SK-MEL-5 (cell line): ENCODE results near the gene AKIRIN2. TPM values are rescaled to one million over a fixed set of nuclear protein-coding genes. Genes with fewer than 3 reads are reported as not detected.
A peak's percentile ranks its signal among the peaks of the same experiment; 100 is the strongest.

Experiments
- DNase-seq: peaks from one replicate; pipeline ENCODE4 v3.0.0-alpha.2; 2016; ENCODE audit warnings: low read depth, low spot score
- in situ Hi-C: cut with HindIII; loops from 2 replicates; pipeline ENCODE4 v1.10.0; 2016; ENCODE audit warnings: low sequenced_read_pairs, high pct_unique_total_duplicates, low pct_unique_long_range_greater_than_20kb
- polyA plus RNA-seq, 2 experiments: library from polyadenylated mRNA; depleted of rRNA; stranded (reverse); fragments of >200 nt; gene quantifications; 2 replicates each; pipeline ENCODE4 v1.2.3, GENCODE V29; 2015
- total RNA-seq: library from RNA; depleted of rRNA; stranded (reverse); fragments of >200 nt; shearing (Covaris generic); gene quantifications from 2 replicates; pipeline ENCODE4 v1.2.3, GENCODE V29; 2014; rRNA removed

The AKIRIN2 gene
- 10.7 and 11.3 TPM in 2 replicates for total RNA-seq
- polyA plus RNA-seq (2015; cell fraction: cytosol; rRNA removed) = 44.4 and 44.9 TPM in 2 replicates
- 20.0 and 21.0 TPM in 2 replicates for polyA plus RNA-seq (2015; cell fraction: nucleus; rRNA removed)

DNA sequence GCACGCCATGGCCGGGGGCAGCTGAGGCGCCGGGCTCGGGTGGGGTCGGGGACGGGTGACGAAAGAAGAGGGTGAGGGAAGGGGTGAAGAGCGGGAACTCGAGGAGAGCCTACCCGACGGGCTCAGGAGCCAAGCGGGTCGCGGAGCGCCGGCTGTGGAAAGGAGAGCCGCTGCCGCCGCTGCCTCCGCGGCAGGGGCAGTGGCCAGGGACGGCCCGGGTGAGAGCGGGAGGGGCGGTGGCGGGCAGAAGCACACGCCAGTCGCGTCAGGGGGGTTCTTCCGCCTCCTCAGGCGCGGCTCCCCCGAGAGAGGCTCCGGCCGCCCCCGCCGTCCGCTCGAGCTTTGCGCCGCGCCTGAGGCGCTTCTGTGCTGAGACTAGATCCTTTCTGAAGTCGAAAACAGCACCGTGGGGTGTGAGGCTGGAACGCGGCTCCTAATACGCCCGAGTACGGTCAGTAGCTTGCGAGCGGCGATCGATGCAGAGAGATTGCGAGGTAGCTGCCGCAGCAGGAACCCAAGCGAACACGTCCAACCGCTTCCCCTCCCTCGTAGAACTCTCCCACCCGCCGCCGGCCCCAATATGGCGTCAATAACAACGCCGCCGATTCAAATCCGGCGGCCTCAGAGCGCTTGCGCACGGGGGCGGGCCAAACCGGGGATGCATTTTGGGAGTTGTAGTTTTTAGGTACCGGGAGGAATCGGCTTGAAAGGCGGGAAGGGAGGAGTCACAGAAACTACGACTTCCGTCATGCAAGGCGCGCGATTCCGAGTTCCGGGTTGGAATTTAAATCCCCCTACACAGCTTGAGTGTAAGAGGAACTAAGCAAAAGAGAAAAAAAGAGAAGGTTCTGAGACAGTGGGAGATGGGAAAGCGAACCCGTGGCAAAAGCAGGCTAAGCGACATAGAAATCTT is at the start of gene AKIRIN2:
TSS of gene AKIRIN2 (minus strand) at position 558 of the 913 bp plus-strand sequence. CDS start at position 9, 549 bp downstream.
- peak; percentile 97 for DNase-seq

DNA sequence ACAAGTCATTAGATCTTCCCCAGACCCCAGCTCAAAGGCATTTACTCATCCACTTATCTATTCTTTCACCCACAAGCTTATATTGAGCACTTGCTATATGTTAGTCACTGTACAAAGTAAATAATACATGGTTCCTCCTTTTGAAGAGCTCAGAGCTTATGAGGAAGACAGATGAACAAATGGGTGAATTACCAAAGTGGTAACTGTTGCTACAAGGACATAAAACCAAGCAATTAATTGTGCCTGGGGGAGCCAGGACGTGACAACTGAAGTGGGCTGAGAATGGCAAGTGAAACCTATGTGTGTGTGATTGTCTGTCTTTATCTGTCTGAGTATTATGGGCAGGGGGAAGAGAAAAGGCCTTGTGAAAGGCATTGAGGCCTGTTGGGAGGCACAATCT is 45.6 kb upstream of the AKIRIN2 start:
- DNase-seq = no peak
- in situ Hi-C loops = no loop called here

More for the DNA sequence above, at the start of gene AKIRIN2:
- in situ Hi-C loops = no loop called here

DNA sequence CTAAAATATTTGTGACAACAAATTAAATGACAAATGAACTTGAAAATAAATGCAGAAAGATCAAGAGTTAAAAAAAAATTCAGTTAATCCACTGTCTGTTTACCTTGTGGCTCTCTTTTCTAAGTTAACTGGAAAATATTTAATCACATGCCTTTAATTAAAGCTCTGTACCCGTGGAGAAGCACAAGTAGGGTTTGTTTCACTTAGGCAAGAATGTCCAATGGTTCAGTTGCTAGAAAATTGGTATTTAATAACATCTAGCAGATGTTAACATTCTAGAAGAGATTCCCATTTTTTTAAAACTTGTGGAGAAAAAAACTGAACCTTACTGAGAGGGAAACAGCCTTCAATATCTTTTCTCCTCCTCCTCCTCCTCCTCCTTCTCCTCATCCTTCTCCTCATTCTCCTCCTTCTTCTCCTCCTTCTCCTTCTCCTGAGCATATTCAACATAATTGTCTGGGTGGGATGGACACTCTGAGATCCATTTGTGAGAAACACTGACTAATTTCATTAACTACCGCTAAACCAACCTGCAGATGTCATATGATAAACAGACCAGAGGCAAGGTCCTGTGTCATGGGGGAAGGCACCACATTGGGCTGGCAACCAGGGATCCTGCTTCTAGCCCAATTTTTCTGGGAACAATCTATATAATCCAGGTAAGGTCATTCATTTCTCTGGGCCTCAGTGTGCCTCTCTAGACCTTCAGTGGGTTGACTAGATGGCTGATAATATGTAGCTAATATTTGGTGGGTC is 44.1 kb upstream of the AKIRIN2 start:
- DNase-seq = no peak
- in situ Hi-C loops = no loop called here

DNA sequence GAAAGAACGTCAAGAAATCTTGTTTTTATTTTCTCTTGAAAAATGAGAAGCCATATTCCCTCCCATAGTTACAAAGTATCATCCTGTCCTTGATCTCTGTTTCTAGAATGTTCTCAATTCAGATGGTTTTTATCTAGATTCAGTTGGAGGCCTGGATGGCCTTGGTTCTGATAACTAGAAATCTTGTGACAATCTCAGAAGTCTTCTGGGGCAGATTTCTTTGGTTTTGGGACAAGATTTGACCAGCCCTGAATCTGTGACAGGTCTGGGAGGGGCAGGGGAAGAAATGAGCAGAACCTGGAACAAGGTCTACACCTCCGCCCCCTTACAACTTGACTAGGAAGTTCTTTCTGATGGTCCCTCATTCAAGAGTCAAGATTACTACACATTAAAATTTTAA is 41.4 kb upstream of the AKIRIN2 start:
- no peak for DNase-seq
- in situ Hi-C loops = no loop called here

DNA sequence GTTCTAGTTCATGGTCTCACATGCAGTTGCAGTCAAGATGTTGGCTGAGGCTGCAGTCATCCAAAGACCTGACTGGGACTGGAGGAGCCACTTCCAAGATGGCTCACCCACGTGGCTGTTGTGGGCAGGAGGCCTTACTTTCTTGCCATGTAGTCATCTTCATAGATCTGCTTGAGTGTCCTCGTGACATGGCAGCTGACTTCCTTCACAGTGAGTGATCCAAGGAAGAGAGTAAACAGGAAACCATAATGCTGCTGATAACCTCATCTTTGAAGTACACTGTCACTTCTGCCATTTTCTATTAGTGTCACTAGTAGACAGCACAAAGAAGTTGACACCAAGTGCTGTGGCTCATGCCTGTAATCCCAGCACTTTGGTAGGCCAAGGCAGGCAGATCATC is 40.1 kb upstream of the AKIRIN2 start:
- DNase-seq = peak; percentile 45
- in situ Hi-C loops = no loop called here

DNA sequence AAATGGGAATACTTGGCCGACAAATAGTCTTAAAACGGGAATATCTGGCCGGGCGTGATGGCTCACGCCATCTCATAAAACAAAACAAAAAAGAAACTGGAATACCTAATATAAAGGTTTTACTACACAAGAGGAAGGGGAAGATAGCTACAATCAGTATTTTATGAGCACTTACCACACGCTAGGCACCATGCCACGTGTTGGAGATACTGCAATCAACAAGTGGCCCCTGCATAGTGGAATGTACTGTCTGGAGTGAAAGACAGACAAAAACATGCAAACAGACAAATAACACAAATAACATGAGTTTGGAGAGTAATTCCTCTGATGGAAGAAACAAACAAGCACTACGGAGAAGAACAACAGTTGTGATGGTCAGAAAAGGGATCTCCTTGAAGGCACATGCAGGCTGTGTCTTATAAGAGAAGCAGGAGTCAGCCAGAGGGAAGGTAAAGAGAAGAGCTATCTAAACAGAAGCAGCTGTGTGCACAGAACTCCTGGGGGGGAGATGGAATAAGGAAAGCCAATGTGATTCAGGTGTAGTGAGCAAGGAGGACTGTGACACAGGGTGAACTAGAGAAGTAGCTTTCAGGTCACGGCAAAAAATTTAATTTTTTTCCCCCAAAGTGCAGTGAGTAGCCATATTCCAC is 39.1 kb upstream of the AKIRIN2 start:
- in situ Hi-C loops = no loop called here

DNA sequence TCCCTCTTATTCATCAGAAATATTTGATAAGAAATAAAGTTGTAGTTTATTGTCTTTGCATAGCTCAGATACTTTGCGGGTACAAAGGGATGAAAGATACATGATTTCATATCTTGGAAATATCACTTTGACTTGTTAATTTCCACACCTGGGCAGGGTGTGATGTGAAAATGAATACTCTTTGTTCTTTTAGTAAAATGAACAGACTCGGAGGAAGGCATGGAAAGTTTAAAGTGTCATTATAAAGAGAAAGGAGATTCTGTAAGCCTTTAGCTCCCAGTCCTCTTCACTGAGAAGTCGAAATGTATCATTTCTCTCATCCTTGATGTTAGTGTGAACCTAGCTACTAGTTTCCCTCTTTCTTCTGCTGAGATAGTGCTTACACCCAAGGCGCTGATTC is 36.7 kb upstream of the AKIRIN2 start:
- no peak for DNase-seq
- in situ Hi-C loops = no loop called here

More for the DNA sequence above, 39.1 kb upstream of the AKIRIN2 start:
- no peak for DNase-seq

DNA sequence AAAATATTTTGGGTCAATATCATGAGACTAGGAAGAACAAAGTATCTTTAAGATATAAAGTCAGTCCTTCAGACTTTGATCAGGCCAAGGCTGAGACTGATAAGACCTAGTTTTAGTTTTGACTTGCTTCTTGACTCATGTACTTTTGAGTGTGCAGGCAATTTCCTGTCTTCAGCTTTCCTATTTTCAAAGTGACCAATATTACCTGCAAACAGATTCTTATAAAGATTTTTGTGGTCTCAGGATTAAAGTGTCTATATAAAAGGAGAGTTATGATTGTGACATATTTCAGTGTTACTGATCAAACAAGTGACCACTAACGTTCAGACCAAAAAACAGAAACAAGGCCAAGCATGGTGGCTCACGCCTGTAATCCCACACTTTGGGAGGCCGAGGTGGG is 36.0 kb upstream of the AKIRIN2 start:
- no peak for DNase-seq
- in situ Hi-C loops = no loop called here

DNA sequence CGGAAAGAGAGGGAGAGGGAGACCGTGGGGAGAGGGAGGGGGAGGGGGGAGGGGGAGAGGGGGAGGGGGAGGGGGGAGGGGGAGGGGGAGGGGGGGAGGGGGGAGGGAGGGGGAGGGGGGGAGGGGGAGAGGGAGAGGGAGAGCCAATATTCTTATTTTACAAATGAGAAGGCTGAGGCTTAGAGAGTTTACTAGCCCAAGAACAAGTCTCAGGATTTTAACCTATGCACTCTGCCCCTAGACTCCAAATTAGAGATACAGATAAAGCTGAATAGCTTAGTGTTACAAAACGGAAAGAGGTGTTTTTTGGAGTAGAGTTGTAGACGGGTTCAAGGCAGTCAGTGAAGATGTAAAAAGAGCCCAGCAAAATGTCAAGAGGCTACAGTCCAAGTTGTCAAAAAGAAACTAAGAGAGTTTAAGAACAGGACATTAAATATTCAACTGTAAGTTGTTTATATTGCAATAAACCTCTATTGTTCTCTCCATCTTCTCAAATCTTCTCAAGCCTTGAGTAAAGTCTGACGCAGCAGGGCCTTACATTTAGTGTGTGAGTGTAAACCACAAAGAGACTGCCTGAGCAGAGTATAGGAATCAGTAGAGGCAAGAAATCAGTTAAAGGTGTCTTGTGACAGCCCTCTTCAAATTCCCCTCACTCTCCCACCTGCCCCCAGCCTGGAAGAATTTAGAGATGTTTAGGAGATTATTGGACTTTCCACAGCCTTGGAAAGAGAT is 34.9 kb upstream of the AKIRIN2 start:
- no peak for DNase-seq
- in situ Hi-C loops = no loop called here

DNA sequence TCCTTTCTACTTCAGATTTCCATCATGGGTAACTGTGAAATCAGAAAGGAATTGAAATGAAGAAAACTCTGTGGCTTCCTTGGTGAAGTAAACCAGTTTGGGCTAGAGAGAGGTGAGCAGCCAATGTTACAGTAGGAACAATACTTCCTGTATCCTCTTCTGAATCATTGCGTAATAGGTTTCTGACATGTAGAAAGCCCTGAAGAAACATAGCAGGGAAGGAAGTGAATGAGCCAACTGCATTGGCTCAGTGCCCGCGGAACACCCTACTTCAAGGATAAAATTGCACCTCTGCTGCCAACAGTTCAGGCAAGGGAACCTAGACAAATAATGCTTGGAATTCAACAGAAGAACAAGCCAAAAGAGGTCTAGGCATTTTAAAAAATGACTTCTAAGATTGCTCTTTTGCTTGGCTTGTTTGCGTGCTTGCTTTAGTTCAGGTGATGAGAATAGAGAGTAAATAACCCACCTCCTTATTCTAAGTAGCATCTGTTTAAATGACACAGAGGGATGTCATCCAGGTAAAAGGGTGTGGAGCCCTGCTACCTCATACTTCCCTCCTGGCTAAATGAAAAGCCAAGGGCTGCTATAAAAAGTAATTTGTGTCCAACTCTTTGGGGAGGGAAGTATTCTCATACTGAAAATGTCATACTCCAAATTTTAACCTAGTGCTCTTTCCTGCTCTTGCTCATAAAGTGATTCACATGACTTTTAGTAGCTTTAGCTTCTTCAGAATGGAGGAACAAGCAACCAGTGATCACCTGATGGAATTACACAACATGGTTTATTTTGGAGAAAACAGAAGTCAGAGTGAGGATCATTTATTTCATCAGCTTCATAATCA is 30.0 kb upstream of the AKIRIN2 start:
- DNase-seq = peak; percentile 81
- in situ Hi-C loops = no loop called here

DNA sequence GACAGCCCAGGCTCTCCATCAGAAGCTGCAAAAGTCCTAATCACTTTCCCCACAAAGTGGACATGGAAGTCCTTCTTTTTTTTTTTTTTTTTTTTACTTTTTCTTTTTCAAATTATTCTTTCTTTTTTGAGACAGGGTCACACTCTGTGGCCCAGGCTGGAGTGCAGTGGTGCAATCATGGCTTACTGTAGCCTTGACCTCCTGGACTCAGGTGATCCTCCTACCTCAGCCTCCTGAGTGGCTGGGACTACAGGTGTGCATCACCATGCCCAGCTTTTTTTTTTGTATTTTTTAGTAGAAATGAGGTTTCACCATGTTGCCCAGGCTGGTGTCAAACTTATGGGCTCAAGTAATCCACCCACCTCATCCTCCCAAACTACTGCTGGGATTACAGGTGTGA is 29.0 kb upstream of the AKIRIN2 start:
- DNase-seq = no peak
- in situ Hi-C loops = no loop called here

DNA sequence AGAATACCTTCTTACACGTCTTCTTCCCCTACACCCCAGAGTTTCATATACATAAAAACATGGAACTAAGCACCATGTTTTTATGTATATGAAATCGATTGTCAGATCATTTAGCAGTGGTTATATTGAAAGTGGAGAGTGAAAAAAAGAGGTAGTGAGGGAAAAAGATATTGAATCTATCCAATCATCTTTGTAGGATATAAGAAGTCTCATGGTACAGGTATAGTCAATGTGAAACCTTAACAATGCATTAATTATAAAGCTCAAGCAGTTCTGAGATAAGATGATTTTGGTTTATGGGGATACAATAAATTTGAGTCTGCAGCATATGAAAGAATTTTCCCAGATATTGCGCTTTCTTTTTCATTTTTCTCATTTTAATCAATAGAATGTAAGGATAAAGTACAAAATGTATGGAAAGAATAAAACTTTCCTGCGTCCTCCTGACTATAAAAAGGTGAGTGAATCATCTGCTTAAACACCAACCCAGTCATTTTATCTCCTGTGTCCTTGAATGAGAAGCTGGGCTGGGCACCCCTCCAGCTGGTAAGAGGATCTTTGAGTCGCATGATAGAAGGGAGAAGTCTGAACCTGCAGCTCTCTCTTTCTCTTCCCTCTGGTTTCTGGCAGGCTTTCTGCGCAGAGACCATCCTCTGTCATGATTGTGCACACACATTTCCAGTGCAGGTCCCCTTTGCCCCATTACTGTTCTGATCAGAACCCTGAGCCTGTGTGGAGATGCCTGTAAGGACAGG is 28.1 kb upstream of the AKIRIN2 start:
- DNase-seq = no peak
- in situ Hi-C loops = no loop called here

DNA sequence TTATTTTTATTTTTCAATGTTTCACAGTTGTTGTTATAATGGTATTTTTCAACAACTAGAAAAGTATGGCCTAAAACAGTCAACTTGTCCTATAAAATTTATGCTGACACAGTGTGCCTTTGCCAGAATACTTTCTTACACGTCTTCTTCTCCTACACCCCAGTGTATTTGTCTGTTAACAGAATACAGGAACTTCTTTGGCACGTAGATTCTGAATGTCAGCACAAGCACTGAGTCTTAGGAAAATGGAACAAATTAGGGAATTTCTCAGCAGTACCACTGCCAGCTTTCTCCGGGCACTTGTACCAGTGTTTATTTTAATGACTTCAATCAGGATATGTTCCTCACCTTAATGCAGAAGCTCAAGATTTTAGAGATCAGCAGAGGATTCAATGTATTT is 26.7 kb upstream of the AKIRIN2 start:
- DNase-seq = no peak
- in situ Hi-C loops = no loop called here

DNA sequence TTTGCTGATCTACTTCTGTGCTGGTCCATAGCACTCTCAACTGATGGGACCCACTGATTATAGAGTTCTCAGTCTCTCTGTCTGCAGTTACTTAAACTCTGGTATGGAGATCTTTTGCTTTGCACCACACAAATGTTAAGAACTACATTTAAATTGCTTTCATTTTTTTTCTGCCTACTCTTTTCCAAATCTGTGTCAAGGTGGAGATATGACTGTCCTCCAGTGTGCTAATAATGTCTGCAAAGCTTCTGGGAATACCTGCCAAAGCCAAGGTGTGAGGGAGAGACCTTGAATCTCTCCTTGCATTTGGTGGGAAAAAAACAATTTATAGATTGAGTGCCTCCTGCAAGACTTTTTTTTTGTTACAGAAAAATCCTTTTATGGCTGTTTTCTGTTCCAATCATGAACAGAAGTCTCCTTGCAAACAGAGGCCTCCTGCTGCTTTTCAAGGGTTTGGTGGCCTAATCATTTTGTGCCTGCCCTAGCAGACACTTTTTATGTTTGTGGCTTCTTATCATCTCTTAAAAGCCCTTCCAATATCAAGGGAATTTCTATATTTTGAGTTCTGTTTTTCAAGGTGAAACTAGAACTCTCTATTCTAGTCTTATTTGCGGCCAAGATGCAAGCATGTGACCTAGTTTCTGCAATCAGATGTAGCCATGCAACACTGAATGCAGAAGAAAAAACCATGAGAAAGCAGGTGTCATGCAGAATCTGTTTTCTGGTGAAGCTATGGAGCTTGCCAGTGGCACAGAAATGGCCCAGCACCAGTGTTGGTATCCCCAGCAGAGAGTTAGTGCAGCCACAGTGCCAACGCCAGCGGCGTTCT is 23.2 kb upstream of the AKIRIN2 start:
- in situ Hi-C loops = no loop called here
- DNase-seq = no peak
